DND-41 (cell line): Measurements from ENCODE around the gene HOXC5.

Experiments used
- CTCF ChIP-seq: IDR thresholded peaks from 2 replicates; pipeline ENCODE4 v1.5.1; 2012; ENCODE audit warnings: borderline replicate concordance, low read length, moderate library complexity, mild to moderate bottlenecking; ENCODE audit not compliant: poor library complexity, severe bottlenecking; ENCODE audit errors: extremely low read depth
- EZH2 ChIP-seq: IDR thresholded peaks from 3 replicates; pipeline ENCODE4 v1.6.1; 2012; ENCODE audit warnings: borderline replicate concordance, low read depth, mild to moderate bottlenecking, moderate library complexity, low read length, inconsistent platforms; ENCODE audit not compliant: severe bottlenecking

DNA sequence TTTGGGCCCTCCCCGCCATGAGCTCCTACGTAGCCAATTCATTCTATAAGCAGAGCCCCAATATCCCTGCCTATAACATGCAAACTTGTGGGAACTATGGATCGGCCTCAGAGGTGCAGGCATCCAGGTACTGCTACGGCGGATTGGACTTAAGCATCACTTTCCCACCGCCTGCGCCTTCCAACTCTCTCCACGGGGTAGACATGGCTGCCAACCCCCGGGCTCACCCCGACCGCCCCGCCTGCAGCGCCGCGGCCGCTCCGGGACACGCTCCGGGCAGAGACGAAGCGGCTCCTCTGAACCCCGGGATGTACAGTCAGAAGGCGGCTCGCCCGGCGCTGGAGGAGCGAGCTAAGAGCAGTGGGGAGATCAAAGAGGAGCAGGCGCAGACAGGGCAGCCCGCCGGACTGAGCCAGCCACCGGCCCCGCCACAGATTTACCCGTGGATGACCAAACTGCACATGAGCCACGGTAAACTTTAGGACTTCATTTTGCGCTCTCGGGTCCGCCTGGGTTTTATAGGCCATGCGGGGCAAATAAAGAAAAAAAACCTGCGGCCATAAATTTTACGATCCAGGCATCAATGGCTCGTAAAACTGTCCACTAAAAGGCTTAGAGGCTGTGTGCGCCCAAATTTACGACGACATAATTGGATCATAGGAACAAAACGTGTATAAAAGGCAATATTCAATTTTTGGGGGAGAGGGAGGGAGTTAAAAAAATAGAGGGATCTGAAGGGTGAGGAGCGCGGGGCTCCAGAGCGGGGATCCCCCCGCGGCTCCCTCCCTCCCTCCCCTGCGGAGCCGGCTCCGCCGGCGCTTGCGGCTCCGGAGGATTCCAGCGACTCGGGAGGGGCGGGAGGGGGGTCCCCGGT, 493 bp downstream of the HOXC5 start:
- TF ChIP-seq CTCF (no peak), EZH2 (no peak)
